Skeletal muscle tissue (tissue), 4 donors: ENCODE measurements around the gene LGALS9. TPM values are rescaled to one million over a fixed set of nuclear protein-coding genes. Genes with fewer than 3 reads are reported as not detected.
"Not testable (repeated sequence)": the region's sequence is repeated elsewhere in the genome, so short reads cannot be mapped to it uniquely, and the experiment has no call there.

Source experiments
- H3K27ac ChIP-seq: one replicate; pipeline ENCODE4 v1.7.0; 2013; ENCODE audit warnings: mild to moderate bottlenecking, low read depth, low read length, inconsistent platforms
- H3K27me3 ChIP-seq, 3 donors: one replicate each; pipeline ENCODE4 v1.7.0; 2013; ENCODE audit warnings: low read length in 3 of 3; ENCODE audit not compliant: control insufficient read depth in 3 of 3, insufficient read depth in 3 of 3
- H3K36me3 ChIP-seq, 3 donors: one replicate each; pipeline ENCODE4 v1.7.0; 2013; ENCODE audit warnings: low read length in 3 of 3; ENCODE audit not compliant: control insufficient read depth in 3 of 3, insufficient read depth in 3 of 3
- H3K4me1 ChIP-seq, 3 donors: one replicate each; pipeline ENCODE4 v1.7.0; 2013; ENCODE audit warnings: low read length in 3 of 3, mild to moderate bottlenecking in 3 of 3; ENCODE audit not compliant: control insufficient read depth in 3 of 3, insufficient read depth in 3 of 3
- H3K4me3 ChIP-seq, 3 donors: one replicate each; pipeline ENCODE4 v1.7.0; 2013; ENCODE audit warnings: low read length in 3 of 3
- H3K9ac ChIP-seq, 3 donors: one replicate each; pipeline ENCODE4 v1.7.0; 2013; ENCODE audit warnings: low read length in 3 of 3, mild to moderate bottlenecking in 3 of 3, moderate library complexity in 2 of 3, low read depth in 1 of 3
- H3K9me3 ChIP-seq, 3 donors: one replicate each; pipeline ENCODE4 v1.7.0; 2013; ENCODE audit warnings: low read length in 3 of 3; ENCODE audit not compliant: control insufficient read depth in 3 of 3
- total RNA-seq: library from RNA; depleted of rRNA; stranded (reverse); fragments of >200 nt; gene quantifications from one replicate; pipeline ENCODE4 v1.2.3, GENCODE V29; 2014
- donor health status: Osteomylitis.

LGALS9 gene
- total RNA-seq, 1 donor from 2014 or later, result 3.1 TPM

- no peaks in the 10 kb centered on the region for H3K9me3 ChIP-seq
- peaks cover 0 to 5% (median 0%) of the 10 kb centered on the region in 3 donors for H3K27me3 ChIP-seq
- no peaks in the 10 kb centered on the region for H3K36me3 ChIP-seq
Observed at GRCh38 chr17:27657620-27658019, 26.6 kb downstream of the LGALS9 start.

GRCh38 chr17:27659683-27660082, 28.7 kb downstream of the LGALS9 start:
- Histone ChIP-seq H3K9ac (no peak overlapping the region), H3K4me1 (no peaks in the 10 kb centered on the region), H3K27ac (no peak overlapping the region), H3K9me3 (no peaks in the 10 kb centered on the region), H3K4me3 (no peak overlapping the region), H3K27me3 (peaks cover 0 to 5% (median 0%) of the 10 kb centered on the region in 3 donors), H3K36me3 (no peaks in the 10 kb centered on the region)

More at GRCh38 chr17:27657620-27658019, 26.6 kb downstream of the LGALS9 start:
- H3K9ac ChIP-seq, result no peak overlapping the region
- no peaks in the 10 kb centered on the region for H3K4me1 ChIP-seq
- no peak overlapping the region for H3K4me3 ChIP-seq
- H3K27ac ChIP-seq, result no peak overlapping the region

GRCh38 chr17:27660436-27660835, 29.4 kb downstream of the LGALS9 start:
- Histone ChIP-seq H3K4me3 (no peak overlapping the region), H3K4me1 (no peaks in the 10 kb centered on the region), H3K36me3 (no peaks in the 10 kb centered on the region), H3K9me3 (no peaks in the 10 kb centered on the region), H3K27me3 (no peaks in the 10 kb centered on the region), H3K9ac (no peak overlapping the region), H3K27ac (no peak overlapping the region)

GRCh38 chr17:27663936-27664605, 33.1 kb downstream of the LGALS9 start:
- no peak overlapping the region for H3K27ac ChIP-seq
- H3K36me3 ChIP-seq, result no peaks in the 10 kb centered on the region
- H3K4me3 ChIP-seq, result no peak overlapping the region
- H3K27me3 ChIP-seq, result no peaks in the 10 kb centered on the region
- H3K4me1 ChIP-seq, result no peaks in the 10 kb centered on the region
- H3K9me3 ChIP-seq, result no peaks in the 10 kb centered on the region
- H3K9ac ChIP-seq, result no peak overlapping the region

- Histone ChIP-seq H3K9me3 (no peaks in the 10 kb centered on the region), H3K9ac (no peak overlapping the region), H3K36me3 (no peaks in the 10 kb centered on the region), H3K4me1 (no peaks in the 10 kb centered on the region), H3K27me3 (no peaks in the 10 kb centered on the region), H3K27ac (no peak overlapping the region), H3K4me3 (no peak overlapping the region)
Observed at GRCh38 chr17:27664606-27664965, 33.6 kb downstream of the LGALS9 start.

- Histone ChIP-seq H3K27me3 (no peaks in the 10 kb centered on the region), H3K9me3 (no peaks in the 10 kb centered on the region), H3K36me3 (no peaks in the 10 kb centered on the region), H3K4me3 (no peak overlapping the region), H3K27ac (no peak overlapping the region), H3K9ac (no peak overlapping the region), H3K4me1 (no peaks in the 10 kb centered on the region)
Observed at GRCh38 chr17:27665549-27665948, 34.6 kb downstream of the LGALS9 start.

- H3K4me1 ChIP-seq, H3K27ac ChIP-seq, H3K27me3 ChIP-seq, H3K4me3 ChIP-seq, H3K9ac ChIP-seq, H3K36me3 ChIP-seq, H3K9me3 ChIP-seq: not testable (repeated sequence)
Observed at GRCh38 chr17:27666270-27666669, 35.3 kb downstream of the LGALS9 start.

- Histone ChIP-seq H3K27me3 (no peaks in the 10 kb centered on the region), H3K27ac (no peak overlapping the region), H3K4me3 (no peak overlapping the region), H3K4me1 (no peaks in the 10 kb centered on the region), H3K9ac (no peak overlapping the region), H3K9me3 (no peaks in the 10 kb centered on the region), H3K36me3 (no peaks in the 10 kb centered on the region)
Observed at GRCh38 chr17:27666831-27667560, 36.0 kb downstream of the LGALS9 start.

- H3K27me3 ChIP-seq, result no peaks in the 10 kb centered on the region
- no peak overlapping the region for H3K27ac ChIP-seq
- H3K9ac ChIP-seq, result no peak overlapping the region
- H3K9me3 ChIP-seq, result no peaks in the 10 kb centered on the region
- H3K4me3 ChIP-seq, result no peak overlapping the region
- H3K4me1 ChIP-seq, result no peaks in the 10 kb centered on the region
- no peaks in the 10 kb centered on the region for H3K36me3 ChIP-seq
Observed at GRCh38 chr17:27667656-27668487, 36.9 kb downstream of the LGALS9 start.

GRCh38 chr17:27668488-27668823, 37.5 kb downstream of the LGALS9 start:
- Histone ChIP-seq H3K36me3 (no peaks in the 10 kb centered on the region), H3K27me3 (no peaks in the 10 kb centered on the region), H3K4me1 (no peaks in the 10 kb centered on the region), H3K4me3 (no peak overlapping the region), H3K27ac (no peak overlapping the region), H3K9ac (no peak overlapping the region), H3K9me3 (no peaks in the 10 kb centered on the region)
